Muscle of leg (tissue), 16 donors: ENCODE data around the gene AIFM3. TPM values are rescaled to one million over a fixed set of nuclear protein-coding genes. Genes with fewer than 3 reads are reported as not detected.
"Not testable (repeated sequence)": the region's sequence is repeated elsewhere in the genome, so short reads cannot be mapped to it uniquely, and the experiment has no call there.

Experiments
- DNase-seq: peaks from one replicate; pipeline ENCODE4 v3.0.0; 2013
- H3K27ac ChIP-seq: one replicate; pipeline ENCODE4 v1.5.1; 2013; ENCODE audit warnings: mild to moderate bottlenecking, low read length, control low read depth
- H3K27me3 ChIP-seq: one replicate; pipeline ENCODE4 v1.6.1; 2013; ENCODE audit warnings: low read length; ENCODE audit not compliant: control insufficient read depth, insufficient read depth
- H3K36me3 ChIP-seq: one replicate; pipeline ENCODE4 v1.6.1; 2013; ENCODE audit warnings: low read length; ENCODE audit not compliant: control insufficient read depth, insufficient read depth
- H3K4me1 ChIP-seq: one replicate; pipeline ENCODE4 v1.6.1; 2013; ENCODE audit warnings: low read length; ENCODE audit not compliant: control insufficient read depth, insufficient read depth
- H3K4me3 ChIP-seq: one replicate; pipeline ENCODE4 v1.5.1; 2013; ENCODE audit warnings: low read length, control low read depth
- H3K9me3 ChIP-seq: replicated peaks from 2 replicates; pipeline ENCODE4 v1.6.1; 2013; ENCODE audit warnings: low read depth, low read length; ENCODE audit not compliant: control insufficient read depth
- WGBS: methylation state at CpG from one replicate; pipeline ENCODE4 v1.1.5; 2013; ENCODE audit warnings: missing lambda C conversion rate; ENCODE audit not compliant: insufficient coverage; 5-methylcytosine and 5-hydroxymethylcytosine counted together
- long read RNA-seq, 11 donors: transcript quantifications; one replicate each; lab custom pipeline, GENCODE V29; 2026
- polyA plus RNA-seq, 8 donors: library from polyadenylated mRNA; unstranded; fragments of 120-200 nt; gene quantifications; one replicate each; pipeline versions ENCODE4 v1.2.1 to v1.2.3, GENCODE V29; 2013; ENCODE audit warnings: inconsistent platforms in 1 of 8, low replicate concordance in 1 of 8; ENCODE audit not compliant: insufficient read length in 8 of 8, insufficient read depth in 1 of 8
- total RNA-seq: library from RNA; stranded (reverse); fragments of 120-200 nt; gene quantifications from one replicate; pipeline ENCODE4 v1.2.4, GENCODE V29; 2013

The AIFM3 gene
- total RNA-seq (0.35 TPM), polyA plus RNA-seq (under 1 TPM in 7 of 8 donors, not detected in 1; 0.14 to 0.66 (median 0.37) TPM)
- long read RNA-seq, donor 1, result 0 reads
- long read RNA-seq, donor 2, result 0 reads
- long read RNA-seq, donor 3, result 0 reads
- long read RNA-seq, donor 4, result 0 reads
- long read RNA-seq, donor 5, result 0 reads
- long read RNA-seq, donor 6, result 0 reads
- long read RNA-seq, donor 7, result 0 reads
- long read RNA-seq, donor 8, result 0 reads
- long read RNA-seq, donor 9, result 0 reads
- long read RNA-seq, donor 10, result 0 reads
- long read RNA-seq, donor 11, result 0 reads

- no peaks in the 10 kb centered on the region for H3K36me3 ChIP-seq
- H3K4me3 ChIP-seq, result no peak within 1 kb of the TSS
- no peaks in the 10 kb centered on the region for H3K9me3 ChIP-seq
- peaks cover 9% of the 10 kb centered on the region for H3K4me1 ChIP-seq
- DNase-seq, result no peak
- WGBS, result 35% methylated on average over 16 of the region's 22 CpGs
- H3K27me3 ChIP-seq, result peaks cover 30% of the 10 kb centered on the region
- H3K27ac ChIP-seq, result no peak within 1 kb of the TSS
Measured at GRCh38 chr22:20966883-20967696, at the start of gene AIFM3. Gene AIFM3, plus strand, starts transcription at chr22:20967255. Its CDS starts 690 bp downstream, at chr22:20967945.

DNA sequence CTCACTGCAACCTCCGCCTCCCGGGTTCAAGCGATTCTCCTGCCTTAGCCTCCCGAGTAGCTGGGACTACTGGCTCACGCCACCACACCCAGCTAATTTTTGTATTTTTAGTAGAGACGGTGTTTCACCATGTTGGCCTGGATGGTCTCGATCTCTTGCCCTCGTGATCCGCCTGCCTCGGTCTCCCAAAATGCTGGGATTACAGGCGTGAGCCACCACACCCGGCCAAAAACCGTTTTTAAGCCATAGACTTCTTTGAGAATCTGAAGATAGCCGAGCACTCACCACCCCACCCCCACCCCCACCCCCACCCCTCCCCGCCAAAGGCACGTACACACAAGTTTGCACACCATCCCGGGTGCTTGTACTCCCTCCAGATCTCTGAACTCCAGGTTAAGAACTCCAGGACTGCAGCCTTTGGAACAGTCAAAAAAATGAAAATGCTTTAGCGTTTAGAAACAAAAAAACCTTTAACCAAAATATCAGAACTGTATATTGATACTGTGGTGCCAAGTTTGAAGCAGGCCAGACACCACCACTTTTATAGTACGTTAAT lies 48.3 kb upstream of the AIFM3 start:
- H3K36me3 ChIP-seq, result no peaks in the 10 kb centered on the region
- no peak overlapping the region for H3K27ac ChIP-seq
- no peaks in the 10 kb centered on the region for H3K27me3 ChIP-seq
- WGBS, result 0% methylated on average over 3 of the region's 19 CpGs
- no peak for DNase-seq
- H3K4me3 ChIP-seq, result peak overlapping the region; percentile 88
- peaks cover 11% of the 10 kb centered on the region for H3K4me1 ChIP-seq
- no peaks in the 10 kb centered on the region for H3K9me3 ChIP-seq

GRCh38 chr22:20919718-20920117 lies 47.3 kb upstream of the AIFM3 start:
- peak overlapping the region; percentile 13 for H3K4me3 ChIP-seq
- H3K27me3 ChIP-seq, result no peaks in the 10 kb centered on the region
- peak; percentile 11 for DNase-seq
- no CpG with 5 or more reads among the region's 4 CpGs for WGBS
- peaks cover 3% of the 10 kb centered on the region for H3K36me3 ChIP-seq
- H3K9me3 ChIP-seq, result no peaks in the 10 kb centered on the region
- peaks cover 11% of the 10 kb centered on the region for H3K4me1 ChIP-seq
- H3K27ac ChIP-seq, result no peak overlapping the region

DNA sequence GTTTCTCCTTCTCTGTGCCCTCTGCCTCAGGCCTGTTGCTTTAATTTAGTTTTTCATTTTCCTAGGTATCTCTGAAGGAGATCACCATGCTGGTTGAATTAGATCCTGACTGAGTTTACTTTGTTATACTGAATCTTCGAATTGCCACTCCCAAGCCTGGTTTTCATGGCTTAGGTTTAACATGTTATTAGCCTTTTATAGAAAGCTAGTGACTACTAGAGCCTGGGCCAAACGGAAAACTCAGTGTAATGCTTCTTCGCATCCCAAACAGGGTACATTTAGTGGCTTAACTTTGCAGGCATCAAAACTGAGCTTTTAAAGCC lies 46.2 kb upstream of the AIFM3 start:
- 38% methylated on average over 1 of the region's 3 CpGs for WGBS
- Histone ChIP-seq H3K36me3 (peaks cover 4% of the 10 kb centered on the region), H3K27ac (no peak overlapping the region), H3K4me3 (no peak overlapping the region), H3K4me1 (peaks cover 11% of the 10 kb centered on the region), H3K9me3 (no peaks in the 10 kb centered on the region), H3K27me3 (no peaks in the 10 kb centered on the region)
- DNase-seq, result no peak

- DNase-seq, result no peak
- Histone ChIP-seq H3K4me3 (no peak overlapping the region), H3K36me3 (peaks cover 4% of the 10 kb centered on the region), H3K27ac (no peak overlapping the region), H3K9me3 (no peaks in the 10 kb centered on the region), H3K27me3 (no peaks in the 10 kb centered on the region), H3K4me1 (peaks cover 7% of the 10 kb centered on the region)
- WGBS, result 0% methylated on average over 1 of the region's 3 CpGs
Measured at GRCh38 chr22:20922141-20922751, 44.8 kb upstream of the AIFM3 start.

GRCh38 chr22:20926243-20926642 lies 40.8 kb upstream of the AIFM3 start:
- Histone ChIP-seq H3K27me3 (no peaks in the 10 kb centered on the region), H3K4me3 (no peak overlapping the region), H3K9me3 (no peaks in the 10 kb centered on the region), H3K36me3 (peaks cover 4% of the 10 kb centered on the region), H3K27ac (no peak overlapping the region), H3K4me1 (no peaks in the 10 kb centered on the region)
- WGBS, result 86% methylated on average over 2 of the region's 2 CpGs
- DNase-seq, result no peak

GRCh38 chr22:20927940-20928572 lies 39.0 kb upstream of the AIFM3 start:
- H3K27ac ChIP-seq, result no peak overlapping the region
- H3K4me3 ChIP-seq, result no peak overlapping the region
- DNase-seq, result no peak
- H3K36me3 ChIP-seq, result peaks cover 4% of the 10 kb centered on the region
- no peaks in the 10 kb centered on the region for H3K9me3 ChIP-seq
- H3K27me3 ChIP-seq, result no peaks in the 10 kb centered on the region
- WGBS, result no CpG with 5 or more reads among the region's 4 CpGs
- H3K4me1 ChIP-seq, result no peaks in the 10 kb centered on the region

- no peaks in the 10 kb centered on the region for H3K9me3 ChIP-seq
- WGBS, result no CpG with 5 or more reads among the region's 4 CpGs
- H3K4me1 ChIP-seq, result no peaks in the 10 kb centered on the region
- DNase-seq, result no peak
- H3K27ac ChIP-seq, result no peak overlapping the region
- no peaks in the 10 kb centered on the region for H3K27me3 ChIP-seq
- H3K36me3 ChIP-seq, result peaks cover 4% of the 10 kb centered on the region
- no peak overlapping the region for H3K4me3 ChIP-seq
Measured at GRCh38 chr22:20928573-20928967, 38.5 kb upstream of the AIFM3 start.

- no peak overlapping the region for H3K27ac ChIP-seq
- no peaks in the 10 kb centered on the region for H3K9me3 ChIP-seq
- H3K36me3 ChIP-seq, result peaks cover 10% of the 10 kb centered on the region
- no peaks in the 10 kb centered on the region for H3K4me1 ChIP-seq
- H3K4me3 ChIP-seq, result no peak overlapping the region
- no CpG with 5 or more reads among the region's 1 CpG for WGBS
- no peak for DNase-seq
- H3K27me3 ChIP-seq, result no peaks in the 10 kb centered on the region
Measured at GRCh38 chr22:20930004-20930403, 37.1 kb upstream of the AIFM3 start.

DNA sequence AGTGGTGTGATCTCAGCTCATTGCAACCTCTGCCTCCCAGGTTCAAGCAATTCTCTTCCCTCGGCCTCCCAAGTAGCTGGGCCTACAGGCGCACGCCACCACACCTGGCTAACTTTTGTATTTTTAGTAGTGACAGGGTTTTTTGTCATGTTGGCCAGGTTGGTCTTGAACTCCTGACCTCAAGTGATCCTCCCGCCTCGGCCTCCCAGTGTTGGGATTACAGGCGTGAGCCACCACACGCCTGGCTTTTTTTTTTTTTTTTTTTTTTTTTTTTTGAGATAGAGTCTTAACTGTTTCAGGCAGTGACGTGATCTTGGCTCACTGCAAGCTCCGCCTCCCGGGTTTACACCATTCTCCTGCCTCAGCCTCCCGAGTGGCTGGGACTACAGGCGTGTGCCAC lies 36.6 kb upstream of the AIFM3 start:
- not testable (repeated sequence) for H3K9me3 ChIP-seq, H3K4me3 ChIP-seq, H3K4me1 ChIP-seq, DNase-seq, H3K27ac ChIP-seq, H3K27me3 ChIP-seq
- peaks cover 13% of the 10 kb centered on the region for H3K36me3 ChIP-seq
- 80% methylated on average over 1 of the region's 12 CpGs for WGBS
